ENCODE data around the gene HSD17B10.
"Not testable (repeated sequence)": the region's sequence is repeated elsewhere in the genome, so short reads cannot be mapped to it uniquely, and the experiment has no call there.

HSD17B10 gene

DNA sequence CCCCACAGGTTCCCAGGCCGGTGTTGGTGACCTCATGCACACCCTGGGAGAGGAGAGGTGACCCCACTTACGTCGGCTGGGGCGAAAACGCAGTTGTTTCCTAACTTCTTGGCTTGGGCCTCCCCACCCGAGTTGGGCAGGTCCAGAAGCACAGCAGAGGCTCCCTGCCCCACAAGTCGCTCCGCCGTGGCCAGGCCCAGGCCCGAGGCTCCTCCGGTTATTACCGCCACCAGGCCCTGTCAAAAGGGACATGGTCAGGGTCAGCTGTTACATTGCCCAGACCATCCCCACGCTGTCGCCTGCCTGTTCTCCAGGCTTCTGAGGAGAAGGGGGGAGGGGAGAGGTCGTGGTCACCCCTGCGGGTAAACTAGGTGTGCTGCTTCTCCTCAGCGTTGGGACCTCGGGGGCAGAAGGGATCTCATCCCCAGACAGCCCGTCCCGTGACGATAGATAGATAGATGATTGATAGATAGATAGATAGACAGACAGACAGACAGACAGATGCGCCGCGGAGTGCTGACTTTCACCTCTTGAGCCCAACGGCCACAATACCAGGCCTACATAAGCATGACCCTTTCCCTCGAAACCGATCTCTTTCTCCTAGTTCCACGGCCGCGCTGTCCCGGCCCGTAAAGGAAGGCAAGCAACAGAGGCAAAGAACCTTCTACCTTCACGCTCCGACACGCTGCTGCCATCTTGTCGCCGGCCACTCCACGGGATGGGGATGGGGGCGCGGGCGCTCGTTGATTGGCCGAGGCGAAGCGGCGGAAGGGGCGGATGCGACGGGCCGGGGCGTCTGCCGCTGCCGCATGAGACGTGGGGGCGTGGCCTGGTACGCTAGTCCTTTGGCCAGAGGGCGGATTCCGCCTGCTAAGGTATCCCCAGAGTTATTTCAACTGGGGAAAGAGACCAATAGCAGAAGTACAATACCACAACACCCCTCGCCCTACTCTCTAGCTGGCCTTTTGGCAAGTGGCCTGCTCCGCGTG is at the start of gene HSD17B10:
TSS of gene HSD17B10 (minus strand) at position 720 of the 989 bp plus-strand sequence. CDS start at position 695, 25 bp downstream.
- DNase-seq = peak; percentile 64

DNA sequence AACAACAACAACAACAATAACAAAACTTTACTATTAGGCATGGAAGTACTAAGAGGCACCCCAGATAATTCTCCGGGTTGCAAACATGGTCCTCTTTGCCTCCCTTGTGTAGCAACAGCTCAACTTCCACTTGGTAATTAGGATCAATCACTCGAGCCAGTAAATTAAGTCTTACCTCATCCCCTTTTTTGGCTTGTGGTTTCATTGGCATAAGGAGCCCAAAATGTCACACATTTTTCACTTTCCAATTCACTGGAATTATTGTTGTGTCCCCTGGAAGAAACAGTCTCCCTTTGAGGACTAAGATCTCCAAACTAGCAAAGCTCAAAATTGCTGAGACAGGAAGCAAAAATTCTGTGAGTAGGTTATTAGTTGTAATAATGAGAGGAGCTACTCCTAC is 49.2 kb upstream of the HSD17B10 start:
- no peak for DNase-seq

DNA sequence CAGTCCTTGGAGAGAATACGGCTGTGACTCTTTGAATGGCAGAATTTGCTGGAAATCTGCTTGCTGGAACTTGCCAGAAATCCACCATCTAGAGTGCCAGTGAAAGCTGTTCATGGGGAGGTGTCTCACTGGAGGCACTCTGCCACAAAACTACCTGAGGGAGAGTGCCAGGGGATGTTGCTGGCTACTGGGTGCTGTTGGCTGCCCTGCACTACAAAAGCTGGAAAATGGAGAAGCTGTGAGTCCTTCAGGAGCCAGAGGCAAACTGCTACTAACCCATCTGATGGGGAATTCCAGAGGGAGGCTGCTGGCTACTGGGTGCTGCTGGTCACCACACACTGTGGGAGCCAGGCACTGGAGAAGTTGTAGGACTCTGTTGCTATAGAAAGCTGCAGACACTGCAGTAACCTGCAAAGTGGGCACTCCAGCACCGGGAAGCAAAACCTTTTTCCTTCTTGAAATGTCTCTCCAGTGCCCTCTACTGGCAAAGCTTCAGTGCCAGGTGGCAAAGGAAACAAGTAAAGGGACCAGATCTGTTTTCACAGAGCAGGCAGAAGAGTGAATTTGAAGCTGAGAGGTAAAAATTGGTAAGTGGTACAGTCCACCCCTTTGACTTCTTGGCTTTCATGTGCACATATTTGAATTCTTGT is 47.8 kb upstream of the HSD17B10 start:
- DNase-seq = peak; percentile 37

DNA sequence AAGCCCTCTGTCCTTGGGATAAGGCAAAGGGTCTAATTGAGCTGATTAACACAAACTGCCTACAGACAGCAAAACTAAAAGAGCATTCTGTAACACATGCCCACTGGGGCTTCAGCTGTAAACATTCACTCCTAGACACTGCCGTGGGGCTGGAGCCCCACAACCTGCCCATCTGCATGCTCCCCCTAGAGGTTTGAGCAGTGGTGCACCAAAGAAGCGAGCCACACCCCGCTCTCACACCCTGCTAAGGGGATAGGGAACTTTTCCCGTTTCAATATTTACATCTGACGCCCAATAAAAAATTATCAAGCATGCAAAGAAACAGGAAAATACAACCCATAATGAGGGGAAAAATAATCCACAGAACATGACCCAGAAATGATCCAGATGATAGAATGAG is 46.9 kb upstream of the HSD17B10 start:
- DNase-seq = no peak

DNA sequence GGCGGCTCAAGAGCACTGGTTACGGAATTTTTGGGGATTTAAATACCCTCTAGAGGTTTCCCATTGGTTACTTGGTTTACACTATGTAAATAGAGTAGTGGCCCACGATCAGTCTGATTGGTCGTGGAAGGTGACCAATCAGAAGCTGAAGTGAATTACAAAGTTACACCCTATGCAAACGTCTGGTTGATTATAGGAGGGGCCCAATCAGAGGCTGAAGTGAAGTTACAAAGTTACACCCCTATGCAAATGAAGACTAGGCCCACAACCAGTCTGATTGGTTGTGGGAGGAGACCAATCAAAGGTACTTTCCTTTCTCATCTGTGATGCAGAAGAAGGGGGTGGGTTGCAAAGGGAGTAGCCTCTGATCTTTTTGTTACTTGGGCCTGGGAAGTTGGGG is 45.1 kb upstream of the HSD17B10 start:
- no peak for DNase-seq

DNA sequence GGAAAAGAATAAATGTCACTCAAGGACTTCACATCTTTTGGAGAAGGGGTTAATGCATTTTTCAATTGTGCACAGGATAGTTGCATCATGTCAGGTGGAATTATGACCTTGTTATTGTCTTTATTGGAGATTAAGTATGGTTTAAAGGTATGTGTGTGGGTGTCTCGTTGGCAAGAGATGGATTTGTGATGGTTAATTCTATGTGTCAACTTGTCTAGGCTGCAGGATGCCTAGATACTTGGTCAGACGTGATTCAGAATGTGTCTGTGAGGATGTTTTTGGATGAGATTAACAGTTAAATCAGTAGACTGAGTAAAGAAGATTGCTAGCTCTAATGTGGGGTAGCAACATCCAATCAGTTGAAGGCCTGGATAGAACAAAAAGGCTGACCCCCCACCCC is 42.2 kb upstream of the HSD17B10 start:
- DNase-seq = no peak

DNA sequence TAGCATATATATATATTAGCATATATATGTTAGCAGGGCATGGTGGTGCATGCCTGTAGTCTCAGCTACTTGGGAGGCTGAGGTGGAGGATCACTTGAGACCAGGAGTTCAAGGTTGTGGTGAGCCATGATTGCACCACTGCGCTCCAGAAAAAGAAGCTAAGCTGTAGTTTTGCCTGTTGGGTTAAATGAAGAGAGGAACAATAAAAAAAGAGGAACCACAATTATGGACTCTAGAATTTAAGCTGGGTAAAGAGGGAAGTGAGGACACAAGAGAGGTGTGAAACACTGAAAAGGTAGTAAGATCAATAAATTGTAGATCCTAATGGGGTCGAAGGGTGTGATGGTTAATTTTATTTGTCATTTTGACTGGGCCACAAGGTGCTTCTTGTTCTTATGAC is 40.5 kb upstream of the HSD17B10 start:
- DNase-seq = no peak

DNA sequence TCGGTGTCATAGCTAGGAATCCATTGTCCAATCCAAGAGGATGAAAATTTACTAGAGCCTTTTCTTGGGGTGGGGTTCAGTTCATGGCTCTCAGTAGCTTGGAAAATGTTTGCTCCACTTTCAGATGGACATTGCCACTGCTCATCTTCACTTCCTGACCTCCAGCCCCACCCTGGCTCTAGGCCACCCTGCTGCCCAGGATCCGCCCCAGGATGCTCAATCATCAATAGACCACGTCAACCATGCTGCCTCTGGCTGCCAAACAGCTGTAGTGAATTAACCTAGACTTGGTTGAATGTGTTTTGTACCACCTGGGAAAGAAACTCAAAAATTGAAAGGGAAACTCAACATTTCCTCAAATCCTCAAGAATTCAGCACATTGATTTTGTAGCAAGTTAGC is 37.2 kb upstream of the HSD17B10 start:
- no peak for DNase-seq

DNA sequence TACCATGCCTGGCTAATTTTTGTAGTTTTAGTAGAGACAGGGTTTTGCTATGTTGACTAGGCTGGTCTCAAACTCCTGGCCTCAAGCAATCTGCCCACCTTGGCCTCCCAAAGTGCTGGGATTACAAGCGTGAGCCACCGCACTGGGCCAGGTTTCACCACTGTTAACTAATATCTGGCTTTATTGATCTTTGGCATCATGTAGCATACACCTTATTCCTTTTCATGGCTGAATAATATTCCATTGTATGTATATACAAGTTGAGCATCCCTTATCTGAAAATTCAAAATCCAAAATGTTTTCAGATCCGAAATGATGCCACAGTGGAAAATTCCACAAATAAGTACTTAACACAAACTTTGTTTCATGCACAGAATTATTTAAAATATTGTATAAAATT is 34.5 kb upstream of the HSD17B10 start:
- DNase-seq = not testable (repeated sequence)

DNA sequence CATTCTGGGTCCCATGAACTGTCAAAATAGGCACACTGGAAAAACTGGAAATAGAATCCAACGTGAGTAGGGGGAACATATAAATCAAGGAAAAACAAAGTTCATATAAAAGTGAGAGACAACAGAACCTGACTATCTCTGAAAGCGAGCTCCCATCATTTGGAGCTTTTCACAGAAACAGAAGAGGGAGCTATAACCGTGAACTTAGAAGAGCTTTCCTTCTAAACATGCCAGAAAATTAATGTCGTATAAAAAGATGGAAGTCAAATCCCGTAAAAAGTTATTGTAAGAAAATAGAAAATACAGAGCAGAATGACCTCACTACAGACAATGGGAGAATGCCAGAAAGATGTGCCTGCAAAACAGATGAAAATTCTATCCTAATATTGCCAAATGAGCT is 23.9 kb upstream of the HSD17B10 start:
- no peak for DNase-seq

DNA sequence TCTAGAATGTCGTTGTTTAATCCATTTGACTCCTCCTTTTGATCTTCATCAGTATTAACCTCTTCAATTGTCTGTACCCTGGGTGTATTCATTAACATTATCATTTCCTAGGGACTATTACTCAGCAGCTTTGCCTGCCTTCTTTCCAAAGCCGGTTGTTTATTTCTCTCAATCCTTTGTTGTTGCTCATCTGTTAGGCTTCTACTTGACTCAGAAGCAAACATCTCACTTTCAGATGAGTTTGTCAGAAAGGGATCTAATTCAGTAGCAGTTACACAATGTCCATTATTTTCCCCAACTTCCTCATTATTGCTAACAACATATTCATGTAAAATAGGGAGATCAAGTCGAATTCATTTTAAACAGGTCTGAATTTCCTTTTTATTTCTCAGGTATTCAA is 22.1 kb upstream of the HSD17B10 start:
- DNase-seq = no peak

DNA sequence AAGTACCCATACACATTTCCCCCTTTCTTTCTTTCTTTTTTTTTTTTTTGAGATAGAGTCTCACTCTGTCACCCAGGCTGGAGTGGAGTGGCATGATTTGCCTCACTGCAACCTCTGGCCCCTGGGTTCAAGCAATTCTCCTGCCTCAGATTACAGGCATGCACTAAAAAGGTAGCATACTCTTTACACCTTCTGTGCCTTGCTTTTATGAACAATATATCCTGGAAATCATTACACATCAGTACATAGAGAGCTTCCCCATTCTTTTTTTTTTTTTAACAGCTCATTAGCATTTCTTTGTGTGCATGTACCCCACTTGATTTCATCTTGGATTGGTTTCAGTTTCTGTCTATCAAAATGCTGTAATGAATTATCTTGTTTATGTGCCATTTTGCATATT is 18.6 kb upstream of the HSD17B10 start:
- no peak for DNase-seq

DNA sequence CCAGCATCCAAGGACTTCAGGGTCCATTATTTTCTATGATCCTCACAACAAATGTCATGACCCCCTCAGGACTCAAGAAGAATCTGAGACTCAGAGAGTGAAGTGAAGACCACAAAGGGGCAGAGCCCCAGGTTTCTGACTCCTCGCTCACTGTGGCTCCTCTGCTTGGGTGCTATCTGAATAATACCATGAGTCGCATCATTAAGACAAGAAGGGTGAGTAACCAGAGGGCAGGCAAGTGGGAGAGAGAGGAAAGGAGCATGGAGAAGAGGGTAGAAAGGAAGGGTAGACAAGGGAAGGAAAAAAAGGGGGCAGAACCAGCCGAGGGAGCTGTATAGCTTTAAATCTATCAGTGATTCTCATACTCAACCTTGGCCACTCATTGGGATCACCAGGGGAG is 15.5 kb upstream of the HSD17B10 start:
- DNase-seq = no peak

DNA sequence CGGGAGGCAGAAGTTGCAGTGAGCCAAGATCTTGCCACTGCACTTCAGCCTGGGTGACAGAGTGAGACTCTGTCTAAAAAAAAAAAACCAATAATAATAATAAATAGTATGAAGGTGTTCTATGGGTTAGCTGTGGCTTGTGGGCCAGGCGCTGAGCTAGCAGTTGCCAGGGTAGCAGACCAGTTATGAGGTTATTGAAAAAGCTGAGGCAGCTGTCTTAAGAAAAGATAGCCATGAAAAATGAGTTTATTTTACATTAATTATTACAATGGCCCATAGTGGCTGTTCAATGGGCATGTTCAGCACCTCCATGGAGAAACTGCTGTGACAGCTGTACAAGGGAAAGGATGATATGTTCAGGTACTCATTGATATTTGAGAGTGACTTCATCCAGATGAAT is 13.3 kb upstream of the HSD17B10 start:
- no peak for DNase-seq

DNA sequence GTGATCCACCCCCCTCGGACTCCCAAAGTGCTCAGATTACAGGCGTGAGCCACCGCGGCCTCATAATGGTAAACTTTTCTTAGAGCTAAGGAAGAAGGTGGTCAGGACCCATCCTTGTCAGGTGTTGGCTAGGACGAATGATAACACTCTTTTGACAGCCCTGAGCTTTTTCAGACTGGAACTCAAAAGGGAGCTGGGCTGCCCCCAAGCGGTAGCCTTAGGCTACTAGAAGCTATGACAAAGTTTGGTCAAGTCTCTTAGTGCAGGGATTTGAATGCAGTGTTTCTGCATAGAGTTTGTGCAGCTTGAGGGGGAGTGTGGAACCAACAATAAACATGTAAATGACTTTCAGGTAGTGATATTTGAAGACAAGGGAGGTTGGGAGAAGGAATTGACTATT is 11.8 kb upstream of the HSD17B10 start:
- DNase-seq = peak; percentile 17

DNA sequence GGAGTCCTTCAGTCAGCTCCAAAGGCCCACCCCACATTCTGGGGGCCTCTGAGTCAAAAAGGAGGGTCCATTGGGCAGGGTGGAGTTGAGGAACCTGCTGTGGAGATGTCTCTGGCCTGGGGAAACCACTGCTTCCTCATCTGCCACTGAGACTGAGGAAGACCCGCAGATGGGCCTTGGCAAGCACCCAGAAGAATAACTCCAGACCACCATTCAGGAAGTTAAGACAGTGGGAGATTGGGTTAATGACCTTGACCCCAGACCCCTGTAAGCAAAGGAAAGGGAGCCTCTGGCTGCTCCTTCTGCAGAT is 8.1 kb upstream of the HSD17B10 start:
- DNase-seq = no peak

DNA sequence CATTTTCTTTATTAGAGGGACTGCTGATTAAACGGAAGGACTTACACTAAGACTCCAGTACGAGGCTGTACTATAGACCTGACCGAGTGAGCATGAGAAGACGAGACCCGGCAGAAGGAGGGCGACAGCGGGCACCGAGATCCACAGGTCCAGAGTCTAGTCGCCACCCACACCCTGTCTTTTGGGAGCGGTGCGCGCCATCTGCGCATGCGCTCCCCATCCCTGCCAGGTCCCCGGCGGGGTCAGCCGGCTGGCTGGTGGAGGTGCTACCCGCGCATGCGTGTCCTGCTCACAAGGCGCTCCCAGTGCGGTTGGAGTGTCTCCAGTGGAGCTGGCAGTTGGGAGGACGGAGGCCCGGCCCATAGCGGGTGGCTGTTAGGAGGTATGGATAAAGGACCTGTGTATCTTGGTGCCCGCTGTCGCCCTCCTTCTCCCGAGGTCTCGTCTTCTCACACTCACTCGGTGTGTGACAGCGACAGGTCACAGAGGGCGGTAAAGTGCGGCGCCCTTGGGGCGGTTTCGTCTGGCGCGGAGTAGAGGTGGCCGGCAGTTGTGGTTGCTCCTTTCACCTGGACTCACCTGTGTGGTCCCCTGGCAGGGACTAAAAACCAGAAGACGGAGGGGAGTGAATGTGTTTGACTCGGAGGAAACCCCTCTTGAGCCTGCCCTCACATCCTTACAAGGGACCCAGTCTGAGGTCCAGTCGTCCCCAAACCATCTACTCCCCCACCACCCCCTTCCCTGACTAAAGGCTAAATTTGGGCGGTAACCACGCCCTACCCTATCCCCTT is 7.6 kb upstream of the HSD17B10 start:
- DNase-seq = peak; percentile 63

DNA sequence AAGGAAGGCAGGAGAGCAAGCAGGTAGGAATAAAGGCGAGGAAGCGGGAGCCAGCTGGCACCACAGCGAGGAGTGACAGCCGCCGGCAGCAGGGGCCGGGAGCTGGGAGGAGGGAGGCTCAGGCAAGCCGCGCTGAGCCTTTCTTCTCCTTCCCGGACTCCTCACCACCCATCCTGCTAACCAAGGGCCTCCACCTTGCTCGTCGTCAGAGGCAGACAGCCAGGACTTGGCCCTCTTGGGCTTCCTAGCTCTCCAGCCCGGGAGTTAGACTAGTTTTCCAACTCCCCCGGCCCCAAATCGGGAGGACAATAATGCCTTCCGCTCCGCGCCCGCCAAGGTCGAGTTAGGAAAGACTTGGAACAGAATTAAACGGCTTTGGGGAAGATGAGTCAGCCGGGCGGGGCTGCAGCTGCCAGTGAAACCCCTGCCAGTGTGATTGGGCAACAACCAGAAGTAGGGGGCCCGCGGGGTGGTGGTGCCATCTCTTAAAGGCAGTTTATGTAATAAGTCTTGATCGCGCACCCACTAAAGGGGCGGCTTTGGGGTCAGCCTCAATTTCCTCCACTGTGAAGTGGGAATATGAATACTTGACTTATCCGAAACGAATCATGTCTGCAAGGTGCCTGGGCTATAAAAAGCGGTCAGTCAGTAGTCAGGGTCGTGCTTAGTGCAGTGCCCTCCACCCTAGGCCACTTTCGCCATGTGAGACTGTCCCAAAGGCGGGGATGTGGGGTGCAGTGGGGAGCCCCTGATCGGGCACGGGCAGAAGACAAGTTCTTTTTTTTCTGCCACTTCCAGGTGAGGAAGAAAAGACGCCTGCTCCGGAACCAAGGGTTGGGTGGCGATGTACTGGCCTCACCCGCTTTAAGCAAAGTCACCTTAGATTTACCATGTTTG is 6.7 kb upstream of the HSD17B10 start:
- no peak for DNase-seq

DNA sequence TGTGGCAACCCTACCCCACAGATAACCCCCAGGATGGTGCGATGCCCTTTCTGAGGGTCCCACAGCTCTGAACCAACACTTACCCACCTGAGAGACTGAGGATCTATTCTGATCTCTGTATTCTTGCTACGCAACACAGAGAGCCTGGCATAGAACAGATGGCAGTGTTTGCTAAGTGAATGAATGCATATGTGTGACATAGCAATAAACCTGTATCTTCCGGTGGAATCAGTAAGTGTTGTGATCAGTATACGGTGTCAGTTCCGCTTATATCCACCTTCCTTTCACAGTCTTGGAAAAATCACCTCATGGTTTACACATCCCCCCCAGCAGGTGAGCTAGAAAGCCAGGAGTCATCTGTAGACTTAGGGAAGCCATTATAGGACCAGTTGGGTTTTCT is 5.9 kb upstream of the HSD17B10 start:
- DNase-seq = no peak

DNA sequence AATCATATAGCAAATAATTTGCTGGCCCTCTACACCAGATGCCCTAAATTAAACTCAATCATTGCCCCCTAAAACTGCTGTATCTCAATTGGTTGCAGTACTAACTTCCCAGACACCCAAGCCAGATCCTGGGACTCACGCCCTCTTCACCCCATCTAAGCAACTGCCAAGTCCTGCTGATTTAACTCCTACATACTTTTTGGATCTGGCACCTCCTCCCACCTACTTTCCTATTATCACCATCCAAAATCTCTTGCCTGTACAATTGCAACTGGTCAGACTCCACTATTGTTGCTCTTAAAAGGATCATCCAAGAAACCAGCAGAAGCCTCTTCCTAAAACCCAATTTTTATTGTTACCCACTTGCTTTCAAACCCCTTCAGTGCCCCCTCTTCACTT is 4.7 kb upstream of the HSD17B10 start:
- DNase-seq = no peak

DNA sequence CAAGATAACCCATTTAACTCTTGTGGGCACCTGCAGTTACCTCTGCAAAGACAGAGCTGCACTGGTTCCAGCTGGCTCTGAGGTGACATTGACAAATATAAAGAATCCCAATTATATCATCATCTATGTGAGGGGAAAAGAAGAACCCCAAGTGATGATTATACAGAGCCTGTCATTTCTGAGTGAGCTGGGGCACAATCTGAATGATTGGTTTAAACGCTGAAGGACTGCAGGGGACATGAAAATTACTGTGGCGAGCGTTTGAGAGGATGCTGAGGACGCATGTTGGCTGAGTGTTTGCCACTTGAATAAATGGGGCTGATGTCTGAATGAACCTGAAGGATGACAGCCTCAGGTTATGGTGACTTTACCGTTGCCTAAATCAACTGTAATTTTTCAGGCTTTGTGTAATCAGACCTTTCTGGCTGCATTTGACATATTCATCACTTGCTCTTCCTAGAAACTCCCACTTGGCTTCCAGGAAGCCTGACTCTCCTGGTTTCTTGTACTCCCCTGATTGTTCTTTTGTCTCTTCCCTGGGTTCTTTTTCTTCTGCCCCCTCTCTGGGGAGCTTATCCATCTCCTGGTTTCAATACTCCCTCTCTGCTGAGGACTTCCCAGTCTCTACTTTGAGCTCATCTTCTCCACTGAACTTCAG is 4.1 kb upstream of the HSD17B10 start:
- no peak for DNase-seq

DNA sequence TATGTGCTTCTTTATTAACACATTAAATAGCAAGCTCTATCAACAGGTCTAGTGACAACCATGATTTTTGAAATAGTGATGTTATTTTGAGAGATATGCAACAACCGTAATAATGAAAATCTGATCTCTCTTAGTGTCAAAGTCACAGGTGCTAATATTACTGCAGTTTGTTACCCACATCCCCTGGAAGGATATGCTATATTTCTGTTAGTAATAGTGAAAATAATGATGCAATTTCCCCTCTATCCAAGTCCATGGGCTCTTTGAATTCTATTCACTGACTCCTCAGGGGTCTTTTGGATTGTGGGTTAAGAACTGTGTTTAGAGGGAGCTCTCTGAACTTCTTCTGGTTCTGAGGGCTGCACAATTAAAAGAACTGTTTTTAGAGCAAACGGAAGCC is 3.0 kb upstream of the HSD17B10 start:
- no peak for DNase-seq
